ENCODE measurements around the gene PCP4L1. TPM values are rescaled to one million over a fixed set of nuclear protein-coding genes. Genes with fewer than 3 reads are reported as not detected.
A peak's percentile ranks its signal among the peaks of the same experiment; 100 is the strongest.

The PCP4L1 gene
- total RNA-seq, 4 donors from 2014 or later = 0.42 to 1.2 TPM; not detected in 2

DNA sequence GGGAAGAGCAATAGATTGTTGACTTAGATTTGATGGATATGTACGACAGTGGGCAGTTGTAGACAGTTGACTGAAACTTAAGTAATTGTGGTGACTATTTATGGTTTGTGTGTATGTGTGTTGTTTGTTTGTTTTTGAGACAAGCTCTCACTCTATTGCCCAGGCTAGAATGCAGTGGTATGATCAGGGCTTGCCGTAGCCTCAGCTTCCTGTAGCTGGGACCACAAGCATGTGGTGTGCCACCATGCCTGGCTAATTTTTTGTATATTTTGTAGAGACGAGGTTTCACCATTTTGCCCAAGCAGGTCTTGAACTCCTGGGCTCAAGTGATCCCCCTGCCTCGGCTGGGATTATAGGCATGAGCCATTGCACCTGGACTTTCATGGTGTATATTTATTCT lies 65.5 kb downstream of the PCP4L1 start:
- H3K36me3 ChIP-seq = peaks cover 0 to 66% (median 0%) of the 10 kb centered on the region in 3 donors

DNA sequence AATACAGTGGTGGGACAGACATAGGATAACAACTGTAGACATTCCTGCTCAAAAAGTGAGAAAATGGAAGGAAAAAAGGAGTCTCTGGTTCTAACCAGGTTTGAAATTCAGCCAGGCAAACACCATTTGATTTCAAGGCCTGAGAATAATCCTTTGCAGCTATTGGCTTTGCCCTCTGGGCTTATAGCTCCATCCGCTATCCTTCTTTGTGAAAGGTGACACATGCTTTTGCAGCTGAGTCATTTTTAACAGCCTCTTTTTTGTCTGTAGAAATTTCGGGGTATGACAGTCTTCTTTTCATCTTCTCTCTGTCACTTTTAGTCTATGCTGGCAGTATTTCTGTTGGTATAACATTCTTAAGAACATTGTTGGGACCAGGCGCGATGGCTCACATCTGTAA lies 71.8 kb downstream of the PCP4L1 start:
- H3K27me3 ChIP-seq = no peaks in the 10 kb centered on the region
- H3K4me3 ChIP-seq = no peak overlapping the region
- H3K9me3 ChIP-seq = no peaks in the 10 kb centered on the region
- no peaks in the 10 kb centered on the region for H3K4me1 ChIP-seq
- DNase-seq (ENCODE audit: low spot score in 2 of 2) = no peak
- H3K36me3 ChIP-seq = peaks cover 0 to 98% (median 11%) of the 10 kb centered on the region in 3 donors
- 64 to 81% methylated on average over 4 of the region's 4 CpGs for WGBS, 2 donors
- no peak overlapping the region for H3K27ac ChIP-seq
- TF ChIP-seq EP300 (IDR thresholded peaks at IDR 0.05) (no peak), POLR2A (IDR thresholded peaks at IDR 0.05) (no peak)
- TF ChIP-seq, protein P1, sequence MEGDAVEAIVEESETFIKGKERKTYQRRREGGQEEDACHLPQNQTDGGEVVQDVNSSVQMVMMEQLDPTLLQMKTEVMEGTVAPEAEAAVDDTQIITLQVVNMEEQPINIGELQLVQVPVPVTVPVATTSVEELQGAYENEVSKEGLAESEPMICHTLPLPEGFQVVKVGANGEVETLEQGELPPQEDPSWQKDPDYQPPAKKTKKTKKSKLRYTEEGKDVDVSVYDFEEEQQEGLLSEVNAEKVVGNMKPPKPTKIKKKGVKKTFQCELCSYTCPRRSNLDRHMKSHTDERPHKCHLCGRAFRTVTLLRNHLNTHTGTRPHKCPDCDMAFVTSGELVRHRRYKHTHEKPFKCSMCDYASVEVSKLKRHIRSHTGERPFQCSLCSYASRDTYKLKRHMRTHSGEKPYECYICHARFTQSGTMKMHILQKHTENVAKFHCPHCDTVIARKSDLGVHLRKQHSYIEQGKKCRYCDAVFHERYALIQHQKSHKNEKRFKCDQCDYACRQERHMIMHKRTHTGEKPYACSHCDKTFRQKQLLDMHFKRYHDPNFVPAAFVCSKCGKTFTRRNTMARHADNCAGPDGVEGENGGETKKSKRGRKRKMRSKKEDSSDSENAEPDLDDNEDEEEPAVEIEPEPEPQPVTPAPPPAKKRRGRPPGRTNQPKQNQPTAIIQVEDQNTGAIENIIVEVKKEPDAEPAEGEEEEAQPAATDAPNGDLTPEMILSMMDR (IDR thresholded peaks at IDR 0.05) = no peak

More for the DNA sequence above, 65.5 kb downstream of the PCP4L1 start:
- H3K9me3 ChIP-seq = no peaks in the 10 kb centered on the region
- peaks cover 0 to 8% (median 0%) of the 10 kb centered on the region in 4 donors for H3K4me1 ChIP-seq
- WGBS, 2 donors = 82 to 97% methylated on average over 4 of the region's 4 CpGs
- no peak overlapping the region for H3K4me3 ChIP-seq
- TF ChIP-seq EP300 (IDR thresholded peaks at IDR 0.05) (no peak), POLR2A (IDR thresholded peaks at IDR 0.05) (no peak)
- TF ChIP-seq, protein P1 (IDR thresholded peaks at IDR 0.05) = no peak
- peak overlapping the region in 1 of 4 donors; percentile 3 for H3K27ac ChIP-seq
- DNase-seq (ENCODE audit: low spot score in 2 of 2) = no peak
- H3K27me3 ChIP-seq = no peaks in the 10 kb centered on the region

DNA sequence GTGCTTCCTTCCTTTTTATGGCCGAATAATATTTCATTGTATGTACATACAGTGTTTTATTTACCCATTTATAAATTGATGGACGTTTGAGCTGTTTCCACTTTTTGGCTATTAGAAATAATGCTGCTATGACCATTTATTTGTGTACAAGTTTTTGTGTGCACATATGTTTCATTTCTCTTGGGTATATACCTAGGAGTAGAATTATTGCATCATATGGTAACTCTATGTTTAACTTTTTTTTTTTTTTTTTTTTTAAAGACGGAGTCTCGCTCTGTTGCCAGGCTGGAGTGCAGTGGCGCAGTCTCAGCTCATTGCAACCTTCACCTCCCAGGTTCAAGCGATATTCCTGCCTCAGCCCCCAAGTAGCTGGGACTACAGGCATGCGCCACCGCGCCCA lies 74.6 kb downstream of the PCP4L1 start:
- WGBS, 2 donors = 91 to 94% methylated on average over 9 of the region's 9 CpGs
- H3K36me3 ChIP-seq = peaks cover 0 to 86% (median 11%) of the 10 kb centered on the region in 3 donors
- TF ChIP-seq EP300 (IDR thresholded peaks at IDR 0.05) = no peak
- no peak for TF ChIP-seq POLR2A (IDR thresholded peaks at IDR 0.05)
- TF ChIP-seq, protein P1 (IDR thresholded peaks at IDR 0.05) = no peak

More for the DNA sequence above, 74.6 kb downstream of the PCP4L1 start:
- H3K27me3 ChIP-seq = no peaks in the 10 kb centered on the region
- no peak overlapping the region for H3K4me3 ChIP-seq
- no peaks in the 10 kb centered on the region for H3K4me1 ChIP-seq
- no peak for DNase-seq (ENCODE audit: low spot score in 2 of 2)
- no peaks in the 10 kb centered on the region for H3K9me3 ChIP-seq
- H3K27ac ChIP-seq = no peak overlapping the region

Other genes with a start within 250 kb of the PCP4L1 start
- 10 to 100 TPM in 3 of 4 donors, 1 to 10 TPM in 1; 6.9 to 23.1 (median 14.9) TPM for gene F11R, start 237.6 kb upstream of the PCP4L1 start, total RNA-seq
- 10 to 100 TPM; 15.7 to 46.9 (median 37.4) TPM for gene TSTD1, start 219.8 kb upstream of the PCP4L1 start, total RNA-seq
- gene USF1, start 212.8 kb upstream of the PCP4L1 start, total RNA-seq = 10 to 100 TPM; 59.4 to 66.1 (median 62.9) TPM
- 10 to 100 TPM in 2 of 4 donors, 1 to 10 TPM in 2; 6.1 to 14.1 (median 10.2) TPM for gene ARHGAP30, start 188.9 kb upstream of the PCP4L1 start, total RNA-seq
- gene NECTIN4, start 169.2 kb upstream of the PCP4L1 start, total RNA-seq = not detected
- 10 to 100 TPM in 1 of 4 donors, 1 to 10 TPM in 3; 7.9 to 12.9 (median 9.1) TPM for gene KLHDC9, start 160.4 kb upstream of the PCP4L1 start, total RNA-seq
- 10 to 100 TPM; 12.0 to 41.7 (median 39.8) TPM for gene PFDN2, start 140.7 kb upstream of the PCP4L1 start, total RNA-seq
- 10 to 100 TPM; 26.4 to 43.0 (median 32.9) TPM for gene NIT1, start 140.6 kb upstream of the PCP4L1 start, total RNA-seq
- gene DEDD, start 126.1 kb upstream of the PCP4L1 start, total RNA-seq = 10 to 100 TPM; 20.1 to 48.8 (median 27.0) TPM
- 10 to 100 TPM; 34.1 to 51.5 (median 37.6) TPM for gene UFC1, start 104.8 kb upstream of the PCP4L1 start, total RNA-seq
- gene USP21, start 99.2 kb upstream of the PCP4L1 start, total RNA-seq = 10 to 100 TPM; 12.9 to 53.1 (median 20.6) TPM
- 10 to 100 TPM; 25.6 to 39.3 (median 26.5) TPM for gene PPOX, start 92.3 kb upstream of the PCP4L1 start, total RNA-seq
- gene B4GALT3, start 81.2 kb upstream of the PCP4L1 start, total RNA-seq = 10 to 100 TPM; 18.8 to 41.4 (median 24.3) TPM
- 10 to 100 TPM in 3 of 4 donors, 1 to 10 TPM in 1; 9.0 to 54.9 (median 19.5) TPM for gene ADAMTS4, start 59.7 kb upstream of the PCP4L1 start, total RNA-seq
- gene NDUFS2, start 56.4 kb upstream of the PCP4L1 start, total RNA-seq = 100 to 1,000 TPM in 2 of 4 donors, 10 to 100 TPM in 2; 73.0 to 118 (median 103) TPM
- 100 to 1,000 TPM in 1 of 4 donors, 10 to 100 TPM in 3; 40.6 to 190 (median 50.9) TPM for gene FCER1G, start 43.5 kb upstream of the PCP4L1 start, total RNA-seq
- gene APOA2, start 35.1 kb upstream of the PCP4L1 start, total RNA-seq = not detected
- 10 to 100 TPM in 1 of 4 donors, 1 to 10 TPM in 3; 4.3 to 13.8 (median 8.0) TPM for gene TOMM40L, start 32.7 kb upstream of the PCP4L1 start, total RNA-seq
- not detected for gene NR1I3, start 20.5 kb upstream of the PCP4L1 start, total RNA-seq
- 1,000 to 10,000 TPM in 3 of 4 donors, 100 to 1,000 TPM in 1; 570 to 1,776 (median 1,657) TPM for gene MPZ, start 51.2 kb downstream of the PCP4L1 start, total RNA-seq
- gene SDHC, start 55.6 kb downstream of the PCP4L1 start, total RNA-seq = 100 to 1,000 TPM in 1 of 4 donors, 10 to 100 TPM in 3; 27.9 to 144 (median 48.4) TPM
- gene CFAP126, start 109.1 kb downstream of the PCP4L1 start, total RNA-seq = under 1 TPM in 1 of 4 donors, not detected in 3; 0.90 TPM
- gene FCGR2A, start 246.7 kb downstream of the PCP4L1 start, total RNA-seq = 10 to 100 TPM; 33.3 to 76.8 (median 52.1) TPM

Measured in tibial nerve (tissue), 4 donors.